ENCODE measurements around the gene ZFR2. TPM values are rescaled to one million over a fixed set of nuclear protein-coding genes. Genes with fewer than 3 reads are reported as not detected.
"Not testable (repeated sequence)": the region's sequence is repeated elsewhere in the genome, so short reads cannot be mapped to it uniquely, and the experiment has no call there.

ZFR2 gene
- total RNA-seq, 6 experiments from 2014 or later: not detected

GRCh38 chr19:3767050-3767449, 101.8 kb downstream of the ZFR2 start:
- Mint-ChIP-seq H3K4me1 (ENCODE audit: low read depth) (peaks cover 9% of the 10 kb centered on the region), H3K27me3 (ENCODE audit: insufficient read depth) (no peaks in the 10 kb centered on the region; the same call in 1 of the 2 replicates), H3K27ac (no peak overlapping the region), H3K9me3 (no peaks in the 10 kb centered on the region), H3K36me3 (ENCODE audit: low read depth) (peaks cover 10% of the 10 kb centered on the region; the same call in 1 of the 2 replicates), H3K4me3 (no peak overlapping the region)
- no peak for TF ChIP-seq CTCF (IDR thresholded peaks at IDR 0.05)
- DNase-seq: no peak

GRCh38 chr19:3766520-3766919, 102.3 kb downstream of the ZFR2 start:
- Mint-ChIP-seq H3K4me1 (ENCODE audit: low read depth) (peaks cover 14% of the 10 kb centered on the region), H3K27ac (no peak overlapping the region)

GRCh38 chr19:3765757-3766156, 103.1 kb downstream of the ZFR2 start:
- not testable (repeated sequence) for H3K27ac Mint-ChIP-seq; H3K27me3 Mint-ChIP-seq (ENCODE audit: insufficient read depth); H3K9me3 Mint-ChIP-seq; H3K4me3 Mint-ChIP-seq; DNase-seq; H3K36me3 Mint-ChIP-seq (ENCODE audit: low read depth)
- peaks cover 16% of the 10 kb centered on the region for H3K4me1 Mint-ChIP-seq (ENCODE audit: low read depth)

More at GRCh38 chr19:3766520-3766919, 102.3 kb downstream of the ZFR2 start:
- Mint-ChIP-seq H3K27me3 (ENCODE audit: insufficient read depth) (no peaks in the 10 kb centered on the region; the same call in 1 of the 2 replicates), H3K4me3 (no peak overlapping the region), H3K36me3 (ENCODE audit: low read depth) (peaks cover 10% of the 10 kb centered on the region; the same call in 1 of the 2 replicates), H3K9me3 (no peaks in the 10 kb centered on the region)
- no peak for TF ChIP-seq CTCF (IDR thresholded peaks at IDR 0.05)
- no peak for DNase-seq

- Mint-ChIP-seq H3K4me1 (ENCODE audit: low read depth) (peaks cover 16% of the 10 kb centered on the region), H3K36me3 (ENCODE audit: low read depth) (peaks cover 10% of the 10 kb centered on the region; the same call in 1 of the 2 replicates), H3K4me3 (no peak overlapping the region), H3K27ac (no peak overlapping the region), H3K27me3 (ENCODE audit: insufficient read depth) (peaks cover 1% of the 10 kb centered on the region; the same call in 1 of the 2 replicates), H3K9me3 (no peaks in the 10 kb centered on the region)
- TF ChIP-seq CTCF (IDR thresholded peaks at IDR 0.05): no peak
- no peak for DNase-seq
Measured at GRCh38 chr19:3765121-3765520, 103.7 kb downstream of the ZFR2 start.

GRCh38 chr19:3762501-3763459, 106.1 kb downstream of the ZFR2 start, which contains the start of gene MRPL54:
TSS of gene MRPL54 (plus strand) at chr19:3762682. CDS start at chr19:3762701, 19 bp downstream.
- H3K36me3 Mint-ChIP-seq (ENCODE audit: low read depth): peaks cover 10% of the 10 kb centered on the region; the same call in 1 of the 2 replicates
- H3K27ac Mint-ChIP-seq: peak within 1 kb of the TSS; percentile 100
- H3K27me3 Mint-ChIP-seq (ENCODE audit: insufficient read depth): peaks cover 1% of the 10 kb centered on the region; the same call in 1 of the 2 replicates
- peak within 1 kb of the TSS; percentile 98 for H3K4me3 Mint-ChIP-seq
- H3K4me1 Mint-ChIP-seq (ENCODE audit: low read depth): peaks cover 16% of the 10 kb centered on the region
- TF ChIP-seq CTCF (IDR thresholded peaks at IDR 0.05): no peak
- H3K9me3 Mint-ChIP-seq: no peaks in the 10 kb centered on the region
- DNase-seq: peak; percentile 97

- no peak for TF ChIP-seq CTCF (IDR thresholded peaks at IDR 0.05)
- Mint-ChIP-seq H3K9me3 (no peaks in the 10 kb centered on the region), H3K36me3 (ENCODE audit: low read depth) (peaks cover 10% of the 10 kb centered on the region; the same call in 1 of the 2 replicates), H3K27me3 (ENCODE audit: insufficient read depth) (peaks cover 1% of the 10 kb centered on the region; the same call in 1 of the 2 replicates), H3K4me3 (peak overlapping the region; percentile 98), H3K27ac (peak overlapping the region; percentile 100), H3K4me1 (ENCODE audit: low read depth) (peaks cover 16% of the 10 kb centered on the region)
- no peak for DNase-seq
Measured at GRCh38 chr19:3762130-3762473, 106.7 kb downstream of the ZFR2 start.
